GM18502 (cell line): Measurements from ENCODE around the gene NCOA6.
"Not testable (repeated sequence)": the region's sequence is repeated elsewhere in the genome, so short reads cannot be mapped to it uniquely, and the experiment has no call there.

Experiments
- ATAC-seq: cut with Tn5 transposase; IDR thresholded peaks from one replicate; pipeline ENCODE4 v1.9.1; 2021; ENCODE audit warnings: mild to moderate bottlenecking; ENCODE audit not compliant: unreplicated experiment, poor library complexity

The NCOA6 gene

DNA sequence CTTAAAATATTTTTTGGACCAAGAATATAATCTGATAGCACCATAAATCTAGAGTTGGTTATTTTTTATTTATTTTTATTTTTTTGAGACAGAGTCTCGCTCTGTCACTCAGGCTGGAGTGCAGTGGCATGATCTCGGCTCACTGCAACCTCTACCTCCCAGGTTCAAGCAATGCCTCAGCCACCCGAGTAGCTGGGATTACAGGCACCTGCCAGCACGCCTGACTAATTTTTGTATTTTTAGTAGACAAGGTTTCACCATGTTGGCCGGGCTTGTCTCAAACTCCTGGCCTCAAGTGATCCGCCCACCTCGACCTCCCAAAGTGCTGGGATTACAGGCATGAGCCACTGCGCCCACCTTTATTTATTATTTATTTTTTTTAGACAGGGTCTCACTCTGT is 45.2 kb downstream of the NCOA6 start:
- not testable (repeated sequence) for ATAC-seq

DNA sequence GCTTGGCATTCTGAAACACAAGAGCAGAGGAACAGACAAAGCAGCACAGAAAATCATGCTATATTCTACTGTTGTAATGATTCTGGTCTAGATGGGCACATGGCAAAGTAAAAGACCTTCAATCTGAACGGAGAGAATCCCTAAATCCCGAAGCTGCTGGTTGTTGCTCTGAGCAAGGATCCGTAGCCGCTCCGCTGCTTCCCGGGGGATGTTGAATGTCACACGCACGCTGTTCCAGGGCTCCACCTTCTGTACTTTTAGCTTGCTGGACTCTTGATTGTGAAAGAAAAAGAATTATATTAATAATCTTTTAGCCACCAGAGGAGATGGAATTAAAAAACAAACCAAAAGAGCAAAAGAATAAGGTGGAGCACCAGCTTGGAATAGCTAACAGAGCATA is 49.3 kb downstream of the NCOA6 start:
- ATAC-seq: no peak

DNA sequence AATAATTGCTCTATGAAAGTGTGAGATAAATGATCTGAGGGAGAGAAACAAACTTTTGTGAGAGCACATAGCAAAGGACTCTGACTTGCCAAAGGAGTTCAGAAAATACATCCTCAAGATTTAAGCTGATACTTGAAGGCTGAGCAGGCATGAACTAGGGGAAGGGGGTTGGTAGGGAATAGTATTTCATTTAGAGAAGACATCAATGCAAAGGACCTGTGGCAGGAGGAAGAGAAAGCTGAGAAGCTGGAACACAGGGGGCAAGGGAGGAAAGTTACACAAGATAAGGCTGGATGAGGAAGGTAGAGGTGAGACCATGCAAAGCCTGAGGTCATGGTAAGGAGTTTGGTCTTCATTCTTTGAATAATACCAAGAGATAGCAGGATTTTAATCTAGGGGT is 50.6 kb downstream of the NCOA6 start:
- ATAC-seq: no peak

DNA sequence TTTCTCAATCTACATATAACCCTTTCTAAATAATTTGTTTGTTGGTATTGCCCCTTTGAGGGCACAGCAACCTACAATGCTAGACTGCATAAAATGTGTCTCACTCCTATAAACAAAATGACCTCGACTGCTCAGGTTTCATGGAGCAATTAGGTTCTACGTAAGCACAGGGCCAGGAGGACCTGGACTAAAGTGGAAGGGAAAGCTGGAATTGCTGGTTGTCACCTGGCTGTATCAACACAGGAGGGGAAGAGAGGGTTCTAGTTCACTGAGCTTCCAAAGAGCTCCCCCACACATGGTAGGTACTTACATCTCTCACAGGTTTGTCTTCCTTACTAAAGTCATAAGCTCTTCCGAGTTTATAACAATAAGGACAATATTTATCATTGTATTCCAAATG is 51.0 kb downstream of the NCOA6 start:
- ATAC-seq: no peak

DNA sequence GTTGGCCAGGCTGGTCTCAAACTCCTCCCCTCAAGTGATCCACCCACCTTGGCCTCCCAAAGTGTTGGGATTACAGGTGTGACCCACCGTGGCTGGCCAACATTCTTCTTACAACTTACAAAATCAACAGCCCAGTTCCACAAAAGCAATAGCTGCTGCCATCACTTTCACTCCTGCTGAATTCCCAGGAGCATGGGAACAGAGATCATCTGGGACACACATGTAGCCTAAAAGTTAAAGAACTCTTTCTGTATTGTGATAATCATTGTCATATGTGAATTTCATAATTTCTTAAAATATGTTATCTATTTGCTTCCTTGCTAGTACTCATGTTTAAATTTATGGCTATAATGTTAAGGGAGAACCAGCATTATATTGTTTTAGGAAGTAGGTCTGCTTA is 51.7 kb downstream of the NCOA6 start:
- no peak for ATAC-seq

DNA sequence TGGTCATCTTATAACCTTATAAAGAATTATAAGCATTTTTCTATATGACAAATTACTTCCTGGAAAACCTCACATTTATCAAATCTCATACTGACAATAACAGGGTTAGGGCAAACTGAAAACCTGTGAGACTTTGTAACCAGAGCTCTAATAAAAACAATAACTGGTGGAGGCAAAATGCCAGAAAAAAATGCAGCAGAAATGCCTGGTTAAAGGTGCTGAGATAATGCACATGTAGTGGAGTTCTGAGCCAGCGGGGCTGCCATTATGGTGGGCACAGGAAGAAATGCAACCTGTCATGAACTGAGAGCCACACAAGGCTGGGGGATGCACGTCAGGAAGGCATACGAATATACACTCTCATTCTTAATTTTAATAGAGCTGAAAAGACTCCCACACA is 53.0 kb downstream of the NCOA6 start:
- ATAC-seq: no peak

DNA sequence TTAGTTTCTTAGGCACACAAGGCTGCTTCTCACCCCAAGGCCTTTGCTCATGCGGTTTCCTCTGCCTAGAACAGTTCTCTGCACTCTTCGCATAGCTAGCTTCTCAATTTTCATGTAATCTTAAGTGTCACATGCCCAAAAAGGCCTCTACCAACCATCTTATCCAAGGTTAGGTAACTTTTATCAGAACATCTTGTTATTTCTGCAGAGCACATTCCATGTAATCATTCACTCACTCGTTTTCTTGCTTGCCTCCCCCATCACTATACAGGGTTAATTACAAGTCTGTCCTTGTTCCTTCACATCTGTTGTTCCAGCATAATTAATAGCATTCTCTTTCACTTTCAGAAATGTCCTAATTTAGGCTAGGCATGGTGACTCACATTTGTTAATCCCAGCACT is 53.8 kb downstream of the NCOA6 start:
- ATAC-seq: no peak

DNA sequence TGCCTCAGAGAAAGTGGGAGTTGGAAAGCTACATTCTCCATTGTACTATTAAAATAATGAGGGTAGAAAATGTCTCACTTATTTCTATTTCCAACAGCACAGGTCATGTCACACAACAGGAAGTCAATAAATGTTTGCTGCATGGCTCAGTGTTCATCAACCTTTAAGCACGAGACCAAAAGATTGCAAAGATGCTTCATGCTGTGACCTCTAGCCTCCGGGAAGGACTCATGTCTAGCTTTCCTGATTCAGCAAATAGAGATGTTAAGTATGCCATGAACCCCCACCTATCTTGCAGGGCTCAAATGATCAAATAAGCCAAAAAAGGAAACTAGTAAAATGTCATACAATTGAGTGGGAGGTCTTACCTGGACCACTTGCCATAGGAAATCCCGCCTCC is 57.4 kb downstream of the NCOA6 start:
- no peak for ATAC-seq

DNA sequence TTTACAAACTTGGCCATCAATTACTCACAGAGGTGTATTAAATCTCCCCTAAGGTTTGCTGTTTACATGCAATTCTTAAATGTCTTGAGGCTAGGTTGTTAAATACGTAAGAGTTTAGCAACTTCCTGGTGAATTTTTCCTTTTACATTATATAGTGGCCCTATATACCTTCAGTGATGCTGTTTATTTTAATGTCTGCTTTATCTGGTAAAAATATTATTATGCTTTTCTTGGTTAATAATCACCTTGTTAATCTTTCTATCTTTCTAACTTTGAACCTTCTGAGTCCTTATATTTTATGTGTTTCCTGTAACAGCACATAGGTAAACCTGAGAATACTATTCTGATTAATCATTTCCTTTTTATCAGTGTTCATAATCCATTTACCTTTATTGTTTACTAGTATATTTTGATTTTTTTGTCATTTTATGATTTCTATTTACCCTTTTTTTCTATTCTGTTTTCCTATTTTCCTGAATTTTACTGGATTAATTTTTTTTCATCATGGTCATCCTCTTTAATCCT is 63.4 kb downstream of the NCOA6 start:
- ATAC-seq: no peak

DNA sequence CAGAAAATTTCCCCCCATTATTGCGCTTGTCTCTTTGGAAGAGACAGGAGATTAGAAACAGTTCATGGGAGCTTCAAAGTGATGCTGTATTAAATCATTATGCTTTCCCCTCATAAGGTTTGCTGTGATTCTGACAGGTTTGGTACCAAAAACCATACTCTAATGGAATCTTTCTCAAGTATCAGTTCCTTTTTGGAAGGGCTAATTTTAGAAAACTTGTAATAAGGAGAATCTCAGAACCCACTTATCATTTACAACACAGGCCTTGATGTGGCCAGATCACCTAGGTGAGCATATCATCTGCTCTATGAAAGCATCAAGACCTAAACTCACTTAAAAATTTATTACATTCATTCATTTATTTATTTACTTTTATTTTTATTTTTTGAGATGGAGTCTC is 70.1 kb downstream of the NCOA6 start:
- no peak for ATAC-seq

DNA sequence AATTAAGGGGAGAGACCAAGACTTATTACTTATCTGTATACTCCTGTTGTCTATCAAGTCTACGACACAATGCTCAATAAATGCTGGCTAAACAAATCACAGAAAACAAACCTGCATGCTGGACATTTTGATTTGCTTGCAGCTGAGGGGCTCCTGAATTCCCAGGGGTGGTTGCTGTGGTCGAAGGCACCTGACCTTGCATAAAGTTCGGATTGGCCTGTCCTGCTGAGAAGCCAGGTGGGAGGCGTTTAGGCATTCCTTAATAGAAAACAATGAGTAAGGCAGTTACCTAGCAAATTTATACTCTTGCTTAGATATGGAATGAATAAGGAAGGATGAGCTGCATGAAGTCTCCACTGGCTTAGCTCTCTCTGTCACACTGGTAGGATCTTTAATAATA is 70.8 kb downstream of the NCOA6 start:
- ATAC-seq: no peak

DNA sequence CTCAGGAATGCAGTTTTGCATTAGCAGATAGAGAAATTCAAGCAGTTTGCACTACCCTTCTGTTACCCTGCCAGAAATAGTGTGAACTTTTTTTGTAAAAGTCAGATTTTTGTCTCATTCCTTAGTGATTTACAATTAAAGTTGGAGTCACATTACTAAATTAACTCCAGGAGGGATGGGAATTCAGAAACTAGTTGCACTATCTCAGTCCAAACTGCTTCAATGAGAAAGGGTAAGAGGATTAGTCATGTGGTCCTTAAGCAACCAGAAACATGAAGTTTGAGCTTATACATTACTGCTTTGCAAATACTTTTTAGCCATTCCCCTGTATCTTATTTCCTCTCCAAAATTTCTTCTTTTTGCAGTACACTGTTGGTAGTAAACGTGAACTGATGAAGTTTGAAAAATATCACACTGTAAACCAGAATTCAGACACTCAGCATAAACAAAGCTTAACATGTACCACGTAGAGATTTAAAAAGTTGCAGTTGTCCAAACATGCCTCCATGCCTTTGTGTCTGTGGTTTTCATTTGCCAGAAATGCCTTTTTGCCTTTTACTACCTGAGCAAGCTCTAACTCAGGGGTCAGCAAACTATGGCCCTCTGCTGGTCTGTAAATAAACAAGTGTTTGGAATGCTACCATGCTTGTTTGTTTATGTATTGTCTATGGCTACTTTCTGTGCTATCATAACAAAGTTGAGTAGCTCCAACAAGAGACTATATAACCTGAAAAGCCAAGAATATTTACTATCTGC is 71.6 kb downstream of the NCOA6 start:
- ATAC-seq: no peak

DNA sequence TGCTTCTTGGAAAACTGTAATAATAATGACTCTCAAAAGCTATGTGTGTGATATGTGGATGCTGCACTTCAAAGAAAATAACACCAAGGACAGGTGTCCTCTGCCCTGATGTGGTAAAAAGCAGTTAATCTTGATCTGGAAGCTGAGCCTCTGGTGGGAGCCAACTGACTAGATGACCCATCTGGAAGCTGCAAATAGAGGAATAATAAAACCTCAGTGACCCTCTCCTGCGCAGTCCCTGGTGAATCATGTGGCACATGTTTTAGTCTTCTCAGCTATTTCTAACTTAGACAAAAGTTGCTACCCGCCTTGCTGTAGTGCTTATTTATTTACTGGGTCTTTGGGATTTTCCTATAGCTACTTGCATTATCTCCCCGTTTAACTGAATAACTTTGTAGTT is 74.0 kb downstream of the NCOA6 start:
- no peak for ATAC-seq

DNA sequence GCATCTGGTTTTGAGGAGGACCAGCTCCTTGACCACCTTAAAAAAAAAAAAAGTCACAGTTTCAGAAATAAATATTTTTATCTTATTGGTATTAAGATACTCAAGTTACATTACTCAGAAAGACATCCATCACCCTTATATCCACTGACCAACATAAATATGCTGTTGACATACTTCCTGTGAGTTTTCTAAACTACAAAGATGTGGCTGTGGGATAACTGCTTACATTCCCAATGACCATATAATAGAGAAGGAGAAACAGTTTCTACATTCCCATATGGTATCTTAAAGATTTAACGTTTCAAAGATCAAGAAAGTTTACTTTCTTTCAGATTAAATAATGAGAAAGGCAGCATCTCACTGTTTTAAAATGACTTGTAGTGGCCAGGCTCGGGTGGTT is 75.0 kb downstream of the NCOA6 start:
- ATAC-seq: no peak

DNA sequence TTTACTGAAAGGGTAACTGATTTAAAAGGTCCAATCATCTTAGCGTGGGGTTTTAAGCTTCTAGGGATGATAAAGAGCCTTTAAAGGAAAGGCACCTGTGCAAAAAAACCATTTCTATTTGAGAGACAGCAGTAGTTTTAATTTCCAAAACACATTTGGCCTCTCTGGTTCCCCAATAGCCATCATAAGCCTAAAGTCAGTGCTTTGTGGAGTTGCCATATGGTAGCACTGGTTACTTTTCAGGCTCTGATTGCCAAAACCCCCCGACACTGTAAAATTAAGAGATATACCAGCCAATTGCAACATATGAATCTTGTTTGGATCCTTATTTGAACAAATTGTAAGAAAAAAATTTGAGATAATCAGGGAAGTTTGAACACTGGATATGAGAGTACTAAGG is 76.7 kb downstream of the NCOA6 start:
- ATAC-seq: no peak

DNA sequence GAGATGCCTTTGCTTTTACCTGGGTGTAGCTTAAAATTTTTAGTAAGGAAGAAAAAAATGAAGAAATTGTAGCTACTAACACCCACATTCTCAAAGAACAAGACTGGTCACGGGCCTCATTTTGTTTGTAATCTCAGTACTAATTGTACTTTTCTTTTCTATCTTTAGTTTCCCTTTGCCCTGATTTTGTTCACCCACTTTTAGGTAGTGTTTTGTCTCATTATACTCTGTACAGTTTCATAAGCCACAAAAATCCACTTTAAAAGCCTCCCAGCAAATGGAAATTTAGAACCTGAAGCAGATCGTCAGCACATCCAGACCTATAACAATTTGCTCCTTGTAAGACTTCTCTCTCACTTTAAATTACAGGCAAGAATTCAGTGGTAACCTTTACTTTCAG is 78.0 kb downstream of the NCOA6 start:
- ATAC-seq: no peak

DNA sequence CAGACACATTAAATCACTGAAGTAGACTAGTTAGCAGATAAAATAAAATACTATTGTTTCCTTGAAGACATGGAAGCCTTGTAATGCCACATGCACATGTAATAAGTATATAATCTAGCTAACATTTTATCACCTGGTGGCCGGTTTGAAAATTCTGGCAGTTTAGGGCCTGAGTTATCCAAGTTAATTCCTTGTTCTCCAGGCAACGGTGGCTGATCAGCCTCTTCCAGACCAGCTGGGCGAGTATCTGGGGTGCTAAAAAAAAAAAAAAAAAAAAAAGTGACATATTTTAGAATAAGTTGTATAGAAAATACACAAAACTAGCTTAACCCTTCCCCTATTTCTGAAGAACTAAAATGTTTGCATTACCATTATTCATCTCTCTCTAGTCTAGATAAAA is 78.8 kb downstream of the NCOA6 start:
- ATAC-seq: no peak

DNA sequence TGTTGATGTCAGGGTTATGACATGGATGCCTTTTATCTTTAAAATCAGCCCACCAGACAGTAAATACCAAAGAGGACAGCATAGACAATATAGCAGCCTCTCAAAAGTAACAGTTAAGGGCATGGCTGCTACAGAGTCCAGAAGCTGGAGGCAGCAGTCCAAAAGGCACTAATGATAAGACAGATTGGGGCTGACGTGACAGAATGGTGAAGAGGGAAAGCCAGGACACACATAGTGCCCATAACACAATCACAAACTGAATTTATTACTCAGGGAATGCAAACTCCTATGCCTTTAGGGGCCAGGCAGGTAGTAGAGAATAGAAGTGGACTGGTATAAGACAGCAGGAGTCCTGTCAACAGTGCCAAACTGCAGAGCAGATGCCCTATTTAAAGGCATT is 80.6 kb downstream of the NCOA6 start:
- ATAC-seq: no peak

DNA sequence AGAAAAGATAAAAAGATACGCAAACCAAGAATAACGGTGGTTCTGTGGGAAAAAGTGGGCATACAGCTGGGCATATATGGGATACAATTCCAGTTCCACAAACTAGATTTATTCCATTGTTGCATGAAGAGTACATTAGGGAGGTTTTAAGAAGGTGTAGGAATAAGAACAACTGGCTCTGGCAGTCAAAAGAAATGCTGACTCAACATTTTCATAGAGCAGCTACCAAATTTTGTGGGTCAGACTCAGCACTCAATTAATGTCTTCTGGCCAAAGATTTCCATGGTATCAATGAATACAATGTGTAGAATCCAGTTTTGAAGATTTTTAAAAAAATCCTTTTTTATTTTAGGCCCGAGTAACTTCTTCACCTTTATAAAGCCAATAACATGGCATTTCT is 81.1 kb downstream of the NCOA6 start:
- no peak for ATAC-seq

DNA sequence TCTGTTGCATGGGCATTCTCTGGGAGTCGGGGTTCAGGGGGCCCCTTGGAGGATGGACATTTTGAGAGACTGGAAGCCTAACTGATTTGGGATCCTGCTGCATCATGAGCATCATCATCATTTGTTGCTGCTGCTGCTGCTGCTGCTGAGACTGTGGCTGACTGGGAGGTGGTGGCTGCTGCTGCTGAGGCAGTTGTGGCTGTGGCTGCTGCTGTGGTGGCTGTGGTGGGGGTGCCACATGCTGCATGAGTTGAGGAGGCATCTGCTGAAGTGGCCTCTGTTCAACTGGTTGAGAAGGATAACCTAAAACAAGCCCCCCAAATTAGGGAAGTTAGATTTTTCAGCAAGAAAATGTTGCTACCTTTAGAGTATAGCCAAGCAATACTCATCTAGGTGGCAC is 82.4 kb downstream of the NCOA6 start:
- no peak for ATAC-seq

DNA sequence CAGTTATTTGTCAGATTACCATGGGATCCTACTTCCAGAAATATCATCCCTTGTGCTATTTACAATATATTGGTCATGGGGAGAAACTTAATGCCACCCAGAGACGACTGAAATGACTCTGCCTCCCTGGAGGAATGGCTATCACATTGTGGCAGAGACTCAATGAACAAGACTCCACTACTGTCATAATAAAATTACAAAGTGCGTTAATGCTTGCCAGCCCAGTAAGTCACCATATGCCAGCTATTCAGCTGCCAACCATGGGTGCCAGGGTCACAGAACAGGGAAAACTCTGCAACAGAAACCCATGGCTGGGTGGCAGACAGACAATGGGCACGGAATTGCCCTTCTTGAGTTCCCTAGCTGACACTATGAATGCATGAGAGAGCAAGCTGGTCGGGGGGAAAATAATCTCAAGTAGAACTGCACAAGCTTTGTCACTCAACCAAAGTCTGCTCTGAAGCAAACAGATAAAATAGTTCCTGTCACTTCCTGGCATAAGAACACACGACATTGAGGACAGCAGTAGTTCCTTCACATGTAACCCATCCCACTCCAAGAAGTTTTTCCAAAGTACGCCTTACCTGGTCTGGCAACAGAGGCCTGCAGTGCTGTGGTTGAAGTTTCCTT is 89.2 kb downstream of the NCOA6 start:
- no peak for ATAC-seq

DNA sequence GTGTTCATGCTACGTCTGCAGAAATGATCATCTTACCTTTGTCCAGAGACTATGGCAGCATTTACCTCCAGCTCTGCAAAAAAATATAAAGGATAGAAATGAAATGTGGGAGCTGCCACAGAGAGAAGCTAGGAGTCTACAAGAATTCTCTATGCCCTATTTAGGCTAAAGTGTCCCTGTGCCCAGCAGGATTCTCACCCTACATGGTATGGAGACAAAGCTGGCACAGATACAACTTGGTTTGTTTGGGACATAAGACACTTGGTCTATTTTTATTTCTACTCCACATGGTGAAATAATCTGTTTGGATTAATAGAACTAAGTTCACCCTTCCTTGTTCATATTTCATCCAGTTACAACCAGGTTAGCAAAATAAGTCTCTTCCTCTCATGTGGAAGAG is 92.9 kb downstream of the NCOA6 start:
- no peak for ATAC-seq
